GM12872 (cell line): ENCODE data around the gene GABRD.

ENCODE experiments used
- CTCF ChIP-seq: IDR thresholded peaks from 3 replicates; pipeline ENCODE4 v1.5.1; 2011; ENCODE audit warnings: low read depth, mild to moderate bottlenecking, low read length, moderate library complexity; ENCODE audit not compliant: insufficient read depth

GABRD gene

GRCh38 chr1:1974834-1975233 lies 44.3 kb upstream of the GABRD start:
- no peak for TF ChIP-seq CTCF

GRCh38 chr1:1975535-1975934 lies 43.6 kb upstream of the GABRD start:
- no peak for TF ChIP-seq CTCF

GRCh38 chr1:1976031-1976430 lies 43.1 kb upstream of the GABRD start:
- TF ChIP-seq CTCF: no peak

GRCh38 chr1:1978108-1978507 lies 41.0 kb upstream of the GABRD start:
- TF ChIP-seq CTCF: no peak

- TF ChIP-seq CTCF: no peak
Measured at GRCh38 chr1:1979482-1980165, 39.5 kb upstream of the GABRD start.

GRCh38 chr1:1980467-1981141 lies 38.5 kb upstream of the GABRD start:
- TF ChIP-seq CTCF: no peak

- no peak for TF ChIP-seq CTCF
Measured at GRCh38 chr1:1981142-1981500, 38.0 kb upstream of the GABRD start.
